Bronchial smooth muscle cell (primary cell): ENCODE results near the gene UGT1A9. TPM values are rescaled to one million over a fixed set of nuclear protein-coding genes. Genes with fewer than 3 reads are reported as not detected.

Source experiments
- total RNA-seq: library from RNA; depleted of rRNA; stranded (reverse); fragments of >200 nt; gene quantifications from 2 replicates; pipeline ENCODE4 v1.2.1, GENCODE V29; 2014

UGT1A9 gene
- total RNA-seq, result not detected in 2 replicates

DNA sequence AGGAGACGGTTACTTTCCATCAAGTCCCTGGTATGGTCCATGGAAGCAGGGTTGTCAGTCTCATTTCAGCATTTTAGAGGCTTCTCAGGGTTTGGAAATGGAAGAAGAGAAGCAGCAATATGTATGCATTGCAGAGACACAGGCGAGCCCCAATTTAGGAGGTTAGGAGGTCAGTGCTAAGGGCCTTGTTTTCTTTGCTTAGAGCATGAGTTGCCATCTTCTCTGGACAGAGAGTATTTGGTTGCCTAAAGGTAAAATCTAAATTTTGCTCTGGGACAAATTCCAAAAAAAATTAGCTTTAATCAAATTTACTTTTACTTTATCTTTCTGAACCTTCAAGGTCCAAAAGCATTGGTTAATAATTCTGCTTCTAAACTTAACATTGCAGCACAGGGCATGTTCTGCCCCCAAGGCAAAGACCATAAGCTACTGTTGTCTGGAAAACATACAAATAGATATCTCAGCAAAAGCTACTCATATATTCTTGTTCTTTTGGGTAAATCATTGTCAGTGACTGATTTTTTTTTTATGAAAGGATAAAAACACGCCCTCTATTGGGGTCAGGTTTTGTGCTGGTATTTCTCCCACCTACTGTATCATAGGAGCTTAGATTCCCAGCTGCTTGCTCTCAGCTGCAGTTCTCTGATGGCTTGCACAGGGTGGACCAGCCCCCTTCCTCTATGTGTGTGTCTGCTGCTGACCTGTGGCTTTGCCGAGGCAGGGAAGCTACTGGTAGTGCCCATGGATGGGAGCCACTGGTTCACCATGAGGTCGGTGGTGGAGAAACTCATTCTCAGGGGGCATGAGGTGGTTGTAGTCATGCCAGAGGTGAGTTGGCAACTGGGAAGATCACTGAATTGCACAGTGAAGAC is at the start of gene UGT1A9:
TSS of gene UGT1A9 (plus strand) at position 609 of the 872 bp plus-strand sequence. CDS start at position 646, 37 bp downstream.

DNA sequence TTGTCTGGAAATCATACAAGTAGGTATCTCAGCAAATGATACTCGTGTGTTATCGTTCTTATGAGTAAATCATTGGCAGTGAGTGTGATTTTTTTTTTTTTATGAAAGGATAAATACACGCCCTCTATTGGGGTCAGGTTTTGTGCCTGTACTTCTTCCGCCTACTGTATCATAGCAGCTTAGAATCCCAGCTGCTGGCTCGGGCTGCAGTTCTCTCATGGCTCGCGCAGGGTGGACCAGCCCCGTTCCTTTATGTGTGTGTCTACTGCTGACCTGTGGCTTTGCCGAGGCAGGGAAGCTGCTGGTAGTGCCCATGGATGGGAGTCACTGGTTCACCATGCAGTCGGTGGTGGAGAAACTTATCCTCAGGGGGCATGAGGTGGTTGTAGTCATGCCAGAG is 35.4 kb upstream of the UGT1A9 start, which contains the start of gene UGT1A10:
TSS of gene UGT1A10 (plus strand) at position 143 of the 400 bp plus-strand sequence. CDS start at position 218, 75 bp downstream.

DNA sequence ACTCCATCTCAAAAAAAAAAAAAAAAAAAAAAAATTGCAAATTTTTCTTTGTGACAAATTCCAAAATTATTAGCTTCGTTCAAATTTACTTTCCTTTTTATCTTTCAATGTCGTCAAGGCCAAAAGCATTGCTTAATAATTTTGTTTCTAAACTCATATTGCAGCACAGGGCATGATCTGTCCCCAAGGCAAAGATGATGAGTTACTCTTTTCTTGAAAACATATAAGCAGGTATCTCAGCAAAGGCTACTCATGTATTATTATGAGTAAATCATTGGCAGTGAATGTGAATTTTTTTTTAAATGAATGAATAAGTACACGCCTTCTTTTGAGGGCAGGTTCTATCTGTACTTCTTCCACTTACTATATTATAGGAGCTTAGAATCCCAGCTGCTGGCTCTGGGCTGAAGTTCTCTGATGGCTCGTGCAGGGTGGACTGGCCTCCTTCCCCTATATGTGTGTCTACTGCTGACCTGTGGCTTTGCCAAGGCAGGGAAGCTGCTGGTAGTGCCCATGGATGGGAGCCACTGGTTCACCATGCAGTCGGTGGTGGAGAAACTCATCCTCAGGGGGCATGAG is 9.9 kb downstream of the UGT1A9 start, which contains the start of gene UGT1A7:
TSS of gene UGT1A7 (plus strand) at position 381 of the 579 bp plus-strand sequence. CDS start at position 418, 37 bp downstream.

DNA sequence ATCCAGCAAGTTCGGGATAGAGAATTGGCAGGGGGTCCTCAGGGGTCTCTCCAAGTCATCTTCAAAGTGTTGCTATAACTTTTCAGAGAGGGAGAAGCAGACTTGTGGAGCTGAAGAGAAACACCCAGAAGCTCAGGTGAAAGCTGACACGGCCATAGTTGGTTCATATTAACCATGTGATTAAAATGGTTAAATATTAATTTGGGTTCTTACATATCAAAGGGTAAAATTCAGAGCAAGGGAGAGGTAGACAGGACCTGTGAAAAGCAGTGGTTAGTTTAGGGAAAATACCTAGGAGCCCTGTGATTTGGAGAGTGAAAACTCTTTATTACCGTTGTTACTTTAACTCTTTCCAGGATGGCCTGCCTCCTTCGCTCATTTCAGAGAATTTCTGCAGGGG is 20.9 kb downstream of the UGT1A9 start, which contains the start of gene UGT1A6:
TSS of gene UGT1A6 (plus strand) at position 243 of the 400 bp plus-strand sequence. CDS start at position 358, 115 bp downstream.

DNA sequence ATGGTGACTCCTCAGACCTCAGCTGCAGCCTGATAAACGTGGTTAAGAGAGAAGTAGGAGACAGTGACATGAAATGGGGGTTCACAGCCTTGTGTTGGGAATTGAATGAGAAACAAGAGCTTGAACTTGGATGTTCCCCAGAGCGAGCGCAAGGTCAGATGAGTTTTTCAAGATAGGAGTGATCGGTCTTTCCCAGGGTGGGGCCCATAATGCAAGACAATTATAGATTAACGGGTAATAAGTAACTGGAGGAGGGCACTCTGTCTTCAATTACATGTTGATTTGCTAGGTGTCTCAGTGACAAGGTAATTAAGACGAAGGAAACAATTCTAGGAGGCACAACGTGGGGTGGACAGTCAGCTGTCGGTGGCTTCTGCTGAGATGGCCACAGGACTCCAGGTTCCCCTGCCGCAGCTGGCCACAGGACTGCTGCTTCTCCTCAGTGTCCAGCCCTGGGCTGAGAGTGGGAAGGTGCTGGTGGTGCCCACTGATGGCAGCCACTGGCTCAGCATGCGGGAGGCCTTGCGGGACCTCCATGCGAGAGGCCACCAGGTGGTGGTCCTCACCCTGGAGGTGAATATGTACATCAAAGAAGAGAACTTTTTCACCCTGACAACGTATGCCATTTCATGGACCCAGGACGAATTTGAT is 41.0 kb downstream of the UGT1A9 start, which contains the start of gene UGT1A5:
TSS of gene UGT1A5 (plus strand) at position 297 of the 651 bp plus-strand sequence. CDS start at position 382, 85 bp downstream.

DNA sequence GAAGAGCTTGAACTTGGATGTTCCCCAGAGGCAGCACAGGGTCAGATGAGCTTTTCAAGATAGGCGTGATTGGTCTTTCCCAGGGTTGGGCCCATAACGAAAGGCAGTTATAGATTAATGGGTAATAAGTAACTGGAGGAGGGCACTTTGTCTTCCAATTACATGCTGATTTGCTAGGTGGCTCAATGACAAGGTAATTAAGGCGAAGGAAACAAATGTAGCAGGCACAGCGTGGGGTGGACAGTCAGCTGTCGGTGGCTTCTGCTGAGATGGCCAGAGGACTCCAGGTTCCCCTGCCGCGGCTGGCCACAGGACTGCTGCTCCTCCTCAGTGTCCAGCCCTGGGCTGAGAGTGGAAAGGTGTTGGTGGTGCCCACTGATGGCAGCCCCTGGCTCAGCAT is 46.9 kb downstream of the UGT1A9 start, which contains the start of gene UGT1A4:
TSS of gene UGT1A4 (plus strand) at position 185 of the 400 bp plus-strand sequence. CDS start at position 270, 85 bp downstream.

DNA sequence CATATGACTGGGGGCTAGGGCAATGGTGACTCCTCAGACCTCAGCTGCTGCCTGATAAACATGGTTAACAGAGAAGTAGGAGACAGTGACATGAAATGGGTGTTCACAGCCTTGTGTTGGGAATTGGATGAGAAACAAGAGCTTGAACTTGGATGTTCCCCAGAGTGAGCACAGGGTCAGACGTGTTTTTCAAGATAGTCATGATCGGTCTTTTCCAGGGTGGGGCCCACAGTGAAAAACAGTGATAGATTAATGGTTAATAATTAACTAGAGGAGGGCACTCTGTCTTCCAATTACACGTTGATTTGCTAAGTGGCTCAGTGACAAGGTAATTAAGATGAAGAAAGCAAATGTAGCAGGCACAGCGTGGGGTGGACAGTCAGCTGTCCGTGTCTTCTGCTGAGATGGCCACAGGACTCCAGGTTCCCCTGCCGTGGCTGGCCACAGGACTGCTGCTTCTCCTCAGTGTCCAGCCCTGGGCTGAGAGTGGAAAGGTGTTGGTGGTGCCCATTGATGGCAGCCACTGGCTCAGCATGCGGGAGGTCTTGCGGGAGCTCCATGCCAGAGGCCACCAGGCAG is 57.1 kb downstream of the UGT1A9 start, which contains the start of gene UGT1A3:
TSS of gene UGT1A3 (plus strand) at position 320 of the 579 bp plus-strand sequence. CDS start at position 405, 85 bp downstream.

DNA sequence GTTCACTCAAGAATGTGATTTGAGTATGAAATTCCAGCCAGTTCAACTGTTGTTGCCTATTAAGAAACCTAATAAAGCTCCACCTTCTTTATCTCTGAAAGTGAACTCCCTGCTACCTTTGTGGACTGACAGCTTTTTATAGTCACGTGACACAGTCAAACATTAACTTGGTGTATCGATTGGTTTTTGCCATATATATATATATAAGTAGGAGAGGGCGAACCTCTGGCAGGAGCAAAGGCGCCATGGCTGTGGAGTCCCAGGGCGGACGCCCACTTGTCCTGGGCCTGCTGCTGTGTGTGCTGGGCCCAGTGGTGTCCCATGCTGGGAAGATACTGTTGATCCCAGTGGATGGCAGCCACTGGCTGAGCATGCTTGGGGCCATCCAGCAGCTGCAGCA is 88.3 kb downstream of the UGT1A9 start, which contains the start of gene UGT1A1:
TSS of gene UGT1A1 (plus strand) at position 228 of the 400 bp plus-strand sequence. CDS start at position 246, 18 bp downstream.

DNA sequence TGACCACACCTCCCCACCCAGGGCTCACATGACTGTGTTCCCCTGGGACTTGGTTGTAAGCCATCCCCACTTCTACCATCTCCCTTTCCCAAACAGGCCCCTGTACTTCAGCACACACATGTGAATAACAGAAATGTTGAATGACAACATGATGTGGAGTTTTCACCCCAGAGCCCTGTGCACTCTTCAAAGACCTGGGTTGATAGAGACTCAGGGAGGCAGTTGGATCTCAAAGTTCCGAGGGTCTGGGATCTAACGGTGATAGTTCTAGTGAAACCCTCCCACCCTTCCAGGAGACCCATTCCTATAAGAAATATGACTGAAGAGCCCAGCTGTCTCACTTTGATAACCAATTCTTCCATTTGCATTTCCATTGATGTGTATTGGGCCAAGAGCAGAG is 106.3 kb downstream of the UGT1A9 start, which contains the start of gene MROH2A:
TSS of gene MROH2A (plus strand) at position 301 of the 400 bp plus-strand sequence. CDS start 1,029 bp downstream, outside the sequence.

Other genes with a start within 250 kb of the UGT1A9 start
- 27.0 and 29.0 TPM in 2 replicates for gene USP40, start 105.1 kb upstream of the UGT1A9 start, total RNA-seq
- gene UGT1A8, start 54.3 kb upstream of the UGT1A9 start, total RNA-seq, result not detected in 2 replicates
- gene UGT1A10, start 35.5 kb upstream of the UGT1A9 start, total RNA-seq, result not detected in 2 replicates
- gene UGT1A7, start 10.0 kb downstream of the UGT1A9 start, total RNA-seq, result not detected in 2 replicates
- gene UGT1A6, start 21.0 kb downstream of the UGT1A9 start, total RNA-seq, result not detected in 2 replicates
- gene UGT1A5, start 41.0 kb downstream of the UGT1A9 start, total RNA-seq, result not detected in 2 replicates
- gene UGT1A4, start 46.8 kb downstream of the UGT1A9 start, total RNA-seq, result under 0.01 TPM in 1 of 2 replicates, not detected in the other
- not detected in 2 replicates for gene UGT1A3, start 57.1 kb downstream of the UGT1A9 start, total RNA-seq
- gene UGT1A1, start 88.4 kb downstream of the UGT1A9 start, total RNA-seq, result not detected in 2 replicates
- gene MROH2A, start 106.4 kb downstream of the UGT1A9 start, total RNA-seq, result under 0.01 TPM in 1 of 2 replicates, not detected in the other
- gene HJURP, start 182.6 kb downstream of the UGT1A9 start, total RNA-seq, result 0.26 and 3.0 TPM in 2 replicates
- gene TRPM8, start 245.5 kb downstream of the UGT1A9 start, total RNA-seq, result 0.47 TPM in 1 of 2 replicates, not detected in the other